Mesodermal cell (in vitro differentiated cells): Measurements from ENCODE around the gene TBC1D5.

ENCODE experiments used
- H3K27ac ChIP-seq: 2 replicates; pipeline ENCODE4 v1.7.0; 2013; ENCODE audit warnings: mild to moderate bottlenecking, low read depth, low read length, moderate library complexity; ENCODE audit not compliant: severe bottlenecking
- H3K36me3 ChIP-seq: 2 replicates; pipeline ENCODE4 v1.7.1; 2013; ENCODE audit warnings: mild to moderate bottlenecking, low read length, moderate library complexity; ENCODE audit not compliant: control insufficient read depth, insufficient read depth
- H3K4me1 ChIP-seq: one replicate; pipeline ENCODE4 v1.7.1; 2013; ENCODE audit warnings: mild to moderate bottlenecking, low read length; ENCODE audit not compliant: insufficient read depth, control insufficient read depth, poor library complexity, severe bottlenecking
- H3K4me3 ChIP-seq: 2 replicates; pipeline ENCODE4 v1.7.0; 2013; ENCODE audit warnings: low read length, control low read depth, mild to moderate bottlenecking; ENCODE audit not compliant: insufficient read depth, poor library complexity, severe bottlenecking; ENCODE audit errors: extremely low read depth
- H3K9me3 ChIP-seq: 2 replicates; pipeline ENCODE4 v1.7.1; 2013; ENCODE audit warnings: mild to moderate bottlenecking, low read length, moderate library complexity; ENCODE audit not compliant: control insufficient read depth
- WGBS, 2 experiments: methylation state at CpG; one replicate each; pipeline ENCODE4 v1.1.5; 2013; ENCODE audit warnings: missing lambda C conversion rate in 2 of 2; ENCODE audit not compliant: insufficient coverage in 2 of 2; 5-methylcytosine and 5-hydroxymethylcytosine counted together

Gene TBC1D5

GRCh38 chr3:17116007-17116600, 626.3 kb downstream of the TBC1D5 start:
- no peaks in the 10 kb centered on the region for H3K9me3 ChIP-seq
- no peak overlapping the region for H3K27ac ChIP-seq
- H3K4me3 ChIP-seq = no peak overlapping the region
- WGBS, 2 experiments = 82 to 95% methylated on average over 6 of the region's 8 CpGs
- no peaks in the 10 kb centered on the region for H3K4me1 ChIP-seq
- no peaks in the 10 kb centered on the region for H3K36me3 ChIP-seq

GRCh38 chr3:17115186-17115585, 627.2 kb downstream of the TBC1D5 start:
- Histone ChIP-seq H3K4me3 (no peak overlapping the region), H3K27ac (no peak overlapping the region), H3K4me1 (no peaks in the 10 kb centered on the region), H3K36me3 (no peaks in the 10 kb centered on the region), H3K9me3 (no peaks in the 10 kb centered on the region)
- 100% methylated on average over 2 of the region's 3 CpGs; no CpG with 5 or more reads in 1 of the 2 experiments for WGBS, 2 experiments

- H3K9me3 ChIP-seq = no peaks in the 10 kb centered on the region
- 90 to 100% methylated on average over 2 of the region's 3 CpGs for WGBS, 2 experiments
- no peak overlapping the region for H3K4me3 ChIP-seq
- no peaks in the 10 kb centered on the region for H3K4me1 ChIP-seq
- H3K36me3 ChIP-seq = no peaks in the 10 kb centered on the region
- H3K27ac ChIP-seq = no peak overlapping the region
Measured at GRCh38 chr3:17111586-17111985, 630.8 kb downstream of the TBC1D5 start.

- Histone ChIP-seq H3K27ac (no peak overlapping the region), H3K4me1 (no peaks in the 10 kb centered on the region), H3K4me3 (no peak overlapping the region), H3K36me3 (no peaks in the 10 kb centered on the region), H3K9me3 (no peaks in the 10 kb centered on the region)
- 92 to 93% methylated on average over 3 to 4 of the region's 8 CpGs for whole genome bisulfite sequencing, 2 experiments
Measured at GRCh38 chr3:17110660-17111396, 631.6 kb downstream of the TBC1D5 start.
